ENCODE data around the gene CIZ1. TPM values are rescaled to one million over a fixed set of nuclear protein-coding genes. Genes with fewer than 3 reads are reported as not detected.

Gene CIZ1
- polyA plus RNA-seq, 2 of the 4 experiments (the other 2 are of a cell fraction): 39.2 to 92.5 TPM

DNA sequence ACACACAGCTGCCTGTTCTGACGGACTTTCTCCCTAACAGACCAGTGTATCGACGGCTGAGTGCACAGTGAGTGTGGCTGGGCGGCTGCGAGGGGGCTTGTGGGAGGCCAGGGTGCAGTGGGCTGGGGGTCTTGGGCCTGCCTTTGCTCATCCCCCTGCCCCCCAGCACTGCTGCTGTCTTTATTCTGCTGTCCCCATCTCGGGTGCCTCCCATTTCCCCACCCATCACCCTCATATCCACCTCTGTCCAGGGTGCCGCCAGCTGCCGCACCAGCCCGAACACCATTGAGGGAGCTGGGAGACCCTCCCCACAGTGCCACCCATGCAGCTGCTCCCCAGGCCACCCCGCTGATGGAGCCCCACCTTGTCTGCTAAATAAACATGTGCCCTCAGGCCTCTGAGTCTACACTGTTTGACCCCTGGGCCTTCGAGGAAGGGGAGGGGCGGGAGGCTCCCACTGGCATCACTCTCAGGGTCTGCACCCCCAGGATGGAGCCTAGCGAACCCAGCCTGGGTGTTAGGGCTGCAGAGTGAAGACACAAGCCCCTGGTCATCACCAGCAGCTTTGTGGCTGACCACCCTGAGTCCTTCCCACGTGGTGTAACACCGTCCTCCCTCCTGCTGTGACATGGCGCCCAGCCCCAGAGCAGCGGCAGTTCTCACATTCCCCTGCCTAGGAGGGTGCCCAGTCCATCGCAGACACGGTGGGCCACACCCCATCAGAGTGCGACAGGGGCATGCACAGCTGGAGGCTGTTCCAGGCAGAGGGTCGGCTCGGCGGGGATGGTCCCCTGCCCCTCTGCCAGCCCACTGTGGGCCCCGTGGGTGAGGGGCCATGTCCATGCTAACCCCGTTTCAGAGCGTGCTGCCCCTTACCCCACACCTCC, 38.1 kb downstream of the CIZ1 start:
- FAIRE-seq (no peak), ATAC-seq (no peak), DNase-seq (ENCODE audit: low read depth in 1 of 2, low spot score in 1 of 2) (no peak)
- H3K9me3 ChIP-seq: no peaks in the 10 kb centered on the region
- CTCF ChIA-PET: interaction anchor here (0.8 to 6.3 kb wide), 3 partner anchors 10 to 35 kb away, joined by 3 to 24 read pairs (median 3); no protein-coding TSS in a partner anchor
- H3K4me3 ChIP-seq: no peak overlapping the region
- POLR2A ChIA-PET: no interaction called here
- H3K27ac ChIP-seq: peak overlapping the region in 1 of 2 experiments; percentile 47; a peak in 1 of 6 replicates
- no peak overlapping the region for H3K4me2 ChIP-seq
- 69% methylated on average over 9 of the region's 26 CpGs for WGBS (ENCODE audit: missing lambda C conversion rate)
- TF ChIP-seq ZSCAN20 (CRISPR knock-in tag; IDR thresholded peaks at IDR 0.05): no peak
- TF ChIP-seq SREBF2 (IDR thresholded peaks at IDR 0.05): no peak
- TF ChIP-seq SMC3 (IDR thresholded peaks at IDR 0.05): no peak
- TF ChIP-seq, protein P1, sequence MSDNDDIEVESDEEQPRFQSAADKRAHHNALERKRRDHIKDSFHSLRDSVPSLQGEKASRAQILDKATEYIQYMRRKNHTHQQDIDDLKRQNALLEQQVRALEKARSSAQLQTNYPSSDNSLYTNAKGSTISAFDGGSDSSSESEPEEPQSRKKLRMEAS (IDR thresholded peaks at IDR 0.05): no peak
- no peak for TF ChIP-seq MAFK (IDR thresholded peaks at IDR 0.05; ENCODE audit: partially characterized antibody)
- TF ChIP-seq, protein P2, sequence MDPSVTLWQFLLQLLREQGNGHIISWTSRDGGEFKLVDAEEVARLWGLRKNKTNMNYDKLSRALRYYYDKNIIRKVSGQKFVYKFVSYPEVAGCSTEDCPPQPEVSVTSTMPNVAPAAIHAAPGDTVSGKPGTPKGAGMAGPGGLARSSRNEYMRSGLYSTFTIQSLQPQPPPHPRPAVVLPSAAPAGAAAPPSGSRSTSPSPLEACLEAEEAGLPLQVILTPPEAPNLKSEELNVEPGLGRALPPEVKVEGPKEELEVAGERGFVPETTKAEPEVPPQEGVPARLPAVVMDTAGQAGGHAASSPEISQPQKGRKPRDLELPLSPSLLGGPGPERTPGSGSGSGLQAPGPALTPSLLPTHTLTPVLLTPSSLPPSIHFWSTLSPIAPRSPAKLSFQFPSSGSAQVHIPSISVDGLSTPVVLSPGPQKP (IDR thresholded peaks at IDR 0.05; ENCODE audit: low read depth, low read length): no peak
- TF ChIP-seq NPAS2 (CRISPR knock-in tag; IDR thresholded peaks at IDR 0.05; ENCODE audit: borderline replicate concordance): no peak
- TF ChIP-seq GATA3 (IDR thresholded peaks at IDR 0.05; ENCODE audit: borderline replicate concordance): no peak
- no peak for TF ChIP-seq ZC3H11A (IDR thresholded peaks at IDR 0.05)
- TF ChIP-seq, protein P3, sequence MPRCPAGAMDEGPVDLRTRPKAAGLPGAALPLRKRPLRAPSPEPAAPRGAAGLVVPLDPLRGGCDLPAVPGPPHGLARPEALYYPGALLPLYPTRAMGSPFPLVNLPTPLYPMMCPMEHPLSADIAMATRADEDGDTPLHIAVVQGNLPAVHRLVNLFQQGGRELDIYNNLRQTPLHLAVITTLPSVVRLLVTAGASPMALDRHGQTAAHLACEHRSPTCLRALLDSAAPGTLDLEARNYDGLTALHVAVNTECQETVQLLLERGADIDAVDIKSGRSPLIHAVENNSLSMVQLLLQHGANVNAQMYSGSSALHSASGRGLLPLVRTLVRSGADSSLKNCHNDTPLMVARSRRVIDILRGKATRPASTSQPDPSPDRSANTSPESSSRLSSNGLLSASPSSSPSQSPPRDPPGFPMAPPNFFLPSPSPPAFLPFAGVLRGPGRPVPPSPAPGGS (IDR thresholded peaks at IDR 0.05): no peak
- no peak for TF ChIP-seq HOXB13 (CRISPR knock-in tag; IDR thresholded peaks at IDR 0.05; ENCODE audit: low read depth)
- no peak for TF ChIP-seq TP53 (CRISPR knock-in tag; IDR thresholded peaks at IDR 0.05)
- no peak for TF ChIP-seq NFE2L2 (conservative IDR thresholded peaks at IDR 0.05; ENCODE audit: low read length)
- no peak for TF ChIP-seq EP300 (IDR thresholded peaks at IDR 0.05)
- TF ChIP-seq HOXB5 (CRISPR knock-in tag; IDR thresholded peaks at IDR 0.05): no peak
- TF ChIP-seq PHF8 (IDR thresholded peaks at IDR 0.05; ENCODE audit: borderline replicate concordance, low read depth): no peak
- H3K4me1 ChIP-seq: peaks cover 27% of the 10 kb centered on the region

DNA sequence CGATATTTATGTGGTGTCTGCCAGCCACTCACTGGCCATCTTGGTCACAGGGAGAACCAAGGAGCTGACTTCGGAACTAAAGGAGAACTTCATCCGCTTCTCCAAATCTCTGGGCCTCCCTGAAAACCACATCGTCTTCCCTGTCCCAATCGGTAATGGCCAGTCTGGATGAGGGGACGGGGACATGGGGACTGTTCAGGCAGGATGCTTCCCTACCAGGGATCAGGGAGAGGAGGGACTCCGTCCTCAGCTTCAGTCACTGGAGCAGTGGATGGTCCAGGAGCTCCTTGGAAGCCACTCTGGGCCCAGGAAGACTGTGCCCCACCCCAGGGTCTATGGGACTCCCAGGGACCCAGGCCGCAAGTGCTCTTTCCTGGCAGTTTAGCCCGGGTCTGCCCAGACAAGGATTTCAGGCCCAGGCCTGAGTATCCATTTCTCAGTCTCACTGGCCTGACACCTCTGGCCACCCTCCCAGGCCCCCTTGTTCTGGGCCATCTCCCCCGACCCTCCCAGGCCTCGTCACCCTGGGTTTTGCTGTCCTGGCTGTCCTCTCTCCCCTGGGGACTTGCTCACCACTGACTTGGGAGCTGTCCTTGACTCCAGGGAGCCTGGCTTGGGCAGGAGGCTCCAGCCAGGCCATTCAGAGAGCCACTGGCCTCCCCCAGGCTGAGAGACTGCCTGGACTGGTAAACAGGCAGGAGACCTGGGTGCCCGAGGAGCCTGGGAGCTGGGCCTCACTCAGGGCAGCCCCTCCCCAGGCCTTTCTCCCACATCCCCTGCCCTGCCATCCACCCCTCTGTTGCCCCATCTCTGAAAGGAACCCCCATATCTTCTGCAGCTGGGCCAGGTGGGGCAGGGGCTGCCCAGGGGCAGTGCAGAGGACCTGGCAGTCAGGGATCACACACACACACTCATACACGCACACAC, 39.0 kb downstream of the CIZ1 start:
- Histone ChIP-seq H3K4me1 (peaks cover 31% of the 10 kb centered on the region), H3K27ac (peak overlapping the region in 1 of 2 experiments; percentile 47; a peak in 2 of 6 replicates), H3K9me3 (no peaks in the 10 kb centered on the region), H3K4me3 (no peak overlapping the region), H3K4me2 (no peak overlapping the region)
- ChIA-PET CTCF (interaction anchor here (0.8 to 6.3 kb wide), 4 partner anchors 12 to 35 kb away, joined by 3 to 24 read pairs (median 10); no protein-coding TSS in a partner anchor), POLR2A (interaction anchor here (0.5 to 1.0 kb wide), 2 partner anchors 8 to 9 kb away, joined by 3 to 11 read pairs; partner anchors contain the start of gene BBLN)
- 85% methylated on average over 12 of the region's 13 CpGs for WGBS (ENCODE audit: missing lambda C conversion rate)
- no peak for DNase-seq (ENCODE audit: low read depth in 1 of 2, low spot score in 1 of 2)
- no peak for ATAC-seq
- TF ChIP-seq, protein P4, sequence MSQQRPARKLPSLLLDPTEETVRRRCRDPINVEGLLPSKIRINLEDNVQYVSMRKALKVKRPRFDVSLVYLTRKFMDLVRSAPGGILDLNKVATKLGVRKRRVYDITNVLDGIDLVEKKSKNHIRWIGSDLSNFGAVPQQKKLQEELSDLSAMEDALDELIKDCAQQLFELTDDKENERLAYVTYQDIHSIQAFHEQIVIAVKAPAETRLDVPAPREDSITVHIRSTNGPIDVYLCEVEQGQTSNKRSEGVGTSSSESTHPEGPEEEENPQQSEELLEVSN (IDR thresholded peaks at IDR 0.05; ENCODE audit: borderline replicate concordance, low read depth): no peak
- TF ChIP-seq HEYL (CRISPR knock-in tag; IDR thresholded peaks at IDR 0.05): no peak
- TF ChIP-seq CBX2 (IDR thresholded peaks at IDR 0.05; ENCODE audit: borderline replicate concordance, low read depth): no peak
- no peak for TF ChIP-seq JUN (IDR thresholded peaks at IDR 0.05)
- no peak for TF ChIP-seq RCOR1 (IDR thresholded peaks at IDR 0.05; ENCODE audit: low read depth, low read length)
- FAIRE-seq: no peak
